HFF-Myc (cell line): ENCODE measurements around the gene CD19.

ENCODE experiments used
- DNase-seq: peaks from one replicate; pipeline ENCODE4 v3.0.0-alpha.2; 2011; ENCODE audit warnings: low read depth; ENCODE audit errors: extremely low read depth
- H3K4me3 ChIP-seq: replicated peaks from 2 replicates; pipeline ENCODE4 v1.5.1; 2011; ENCODE audit warnings: low read depth, mild to moderate bottlenecking, control low read depth, low read length
- CTCF ChIP-seq: IDR thresholded peaks from 2 replicates; pipeline ENCODE4 v1.5.1; 2012; ENCODE audit warnings: mild to moderate bottlenecking, low read depth, low read length, control low read depth; ENCODE audit errors: missing control alignments

The CD19 gene

GRCh38 chr16:28915181-28915580, 16.6 kb upstream of the CD19 start:
- TF ChIP-seq CTCF = no peak
- DNase-seq = peak; percentile 35

GRCh38 chr16:28917095-28917494, 14.7 kb upstream of the CD19 start:
- no peak for TF ChIP-seq CTCF
- DNase-seq = no peak
- H3K4me3 ChIP-seq = no peak overlapping the region

More at GRCh38 chr16:28915181-28915580, 16.6 kb upstream of the CD19 start:
- no peak overlapping the region for H3K4me3 ChIP-seq

GRCh38 chr16:28918698-28919097, 13.1 kb upstream of the CD19 start:
- DNase-seq = no peak
- no peak overlapping the region for H3K4me3 ChIP-seq
- no peak for TF ChIP-seq CTCF

GRCh38 chr16:28923231-28923587, 8.6 kb upstream of the CD19 start:
- H3K4me3 ChIP-seq = no peak overlapping the region
- no peak for DNase-seq
- no peak for TF ChIP-seq CTCF

GRCh38 chr16:28923652-28924398, 7.9 kb upstream of the CD19 start:
- no peak for DNase-seq
- no peak for TF ChIP-seq CTCF

GRCh38 chr16:28924399-28924761, 7.4 kb upstream of the CD19 start:
- peak overlapping the region; percentile 72 for H3K4me3 ChIP-seq
- no peak for DNase-seq
- no peak for TF ChIP-seq CTCF

More at GRCh38 chr16:28923652-28924398, 7.9 kb upstream of the CD19 start:
- H3K4me3 ChIP-seq = peak overlapping the region; percentile 72
